ENCODE data around the gene PRRC1. TPM values are rescaled to one million over a fixed set of nuclear protein-coding genes. Genes with fewer than 3 reads are reported as not detected.
"Not testable (repeated sequence)": the region's sequence is repeated elsewhere in the genome, so short reads cannot be mapped to it uniquely, and the experiment has no call there.

The PRRC1 gene
- total and polyA plus RNA-seq, 12 donors = 13.3 to 30.6 (median 22.7) TPM

DNA sequence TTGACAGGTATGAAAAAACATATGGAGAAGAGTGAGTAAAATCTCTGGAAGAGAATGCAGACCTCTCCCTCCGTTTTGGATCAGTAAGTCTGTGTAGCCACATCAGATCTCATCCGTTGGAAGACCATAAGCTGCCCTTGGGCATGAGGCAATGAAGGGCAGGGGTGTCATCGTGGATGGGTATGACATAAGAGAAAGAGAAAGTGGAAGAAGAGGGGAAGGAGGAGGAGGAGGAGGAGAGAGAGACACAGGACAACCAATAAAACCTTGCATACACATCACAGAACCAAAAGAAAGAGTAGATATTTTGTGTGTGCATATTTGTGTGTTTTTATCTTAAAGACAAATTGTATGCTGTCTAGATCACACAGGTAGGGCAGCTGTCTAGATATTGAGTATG, 50.7 kb downstream of the PRRC1 start:
- intact Hi-C loops (cut with DNase I) = loop anchor here in 7 of 10 donors (5.0 to 10.0 kb wide), 6 partner anchors 157 to 634 kb away; partner anchors contain the start of gene SLC12A2 (in 1 of the 7)
- TF ChIP-seq, protein P1, sequence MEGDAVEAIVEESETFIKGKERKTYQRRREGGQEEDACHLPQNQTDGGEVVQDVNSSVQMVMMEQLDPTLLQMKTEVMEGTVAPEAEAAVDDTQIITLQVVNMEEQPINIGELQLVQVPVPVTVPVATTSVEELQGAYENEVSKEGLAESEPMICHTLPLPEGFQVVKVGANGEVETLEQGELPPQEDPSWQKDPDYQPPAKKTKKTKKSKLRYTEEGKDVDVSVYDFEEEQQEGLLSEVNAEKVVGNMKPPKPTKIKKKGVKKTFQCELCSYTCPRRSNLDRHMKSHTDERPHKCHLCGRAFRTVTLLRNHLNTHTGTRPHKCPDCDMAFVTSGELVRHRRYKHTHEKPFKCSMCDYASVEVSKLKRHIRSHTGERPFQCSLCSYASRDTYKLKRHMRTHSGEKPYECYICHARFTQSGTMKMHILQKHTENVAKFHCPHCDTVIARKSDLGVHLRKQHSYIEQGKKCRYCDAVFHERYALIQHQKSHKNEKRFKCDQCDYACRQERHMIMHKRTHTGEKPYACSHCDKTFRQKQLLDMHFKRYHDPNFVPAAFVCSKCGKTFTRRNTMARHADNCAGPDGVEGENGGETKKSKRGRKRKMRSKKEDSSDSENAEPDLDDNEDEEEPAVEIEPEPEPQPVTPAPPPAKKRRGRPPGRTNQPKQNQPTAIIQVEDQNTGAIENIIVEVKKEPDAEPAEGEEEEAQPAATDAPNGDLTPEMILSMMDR (IDR thresholded peaks at IDR 0.05) = no peak
- Histone ChIP-seq H3K27me3 (peaks cover 0 to 11% (median 0%) of the 10 kb centered on the region in 7 donors), H3K4me1 (peaks cover 0 to 5% (median 0%) of the 10 kb centered on the region in 9 donors), H3K36me3 (no peaks in the 10 kb centered on the region), H3K4me3 (no peak overlapping the region), H3K9me3 (no peaks in the 10 kb centered on the region), H3K27ac (no peak overlapping the region)
- no peak for DNase-seq
- no peak for ATAC-seq
- WGBS, 2 donors = 63 to 71% methylated on average over 3 of the region's 3 CpGs

DNA sequence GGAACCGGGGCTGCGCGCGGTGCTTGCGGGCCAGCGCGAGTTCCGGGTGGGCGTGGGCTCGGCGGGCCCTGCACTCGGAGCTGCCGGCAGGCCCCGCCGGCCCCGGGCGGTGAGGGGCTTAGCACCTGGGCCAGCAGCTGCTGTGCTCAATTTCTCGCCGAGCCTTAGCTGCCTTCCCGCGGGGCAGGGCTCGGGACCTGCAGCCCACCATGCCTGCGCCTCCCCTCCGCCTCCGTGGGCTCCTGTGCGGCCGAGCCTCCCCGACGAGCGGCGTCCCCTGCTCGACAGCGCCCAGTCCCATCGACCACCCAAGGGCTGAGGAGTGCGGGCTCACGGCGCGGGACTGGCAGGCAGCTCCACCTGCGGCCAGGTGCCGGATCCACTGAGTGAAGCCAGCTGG, 52.0 kb downstream of the PRRC1 start:
- not testable (repeated sequence) for ATAC-seq, DNase-seq, H3K27ac ChIP-seq, H3K36me3 ChIP-seq, H3K4me1 ChIP-seq
- WGBS, 2 donors = 50 to 71% methylated on average over 35 to 40 of the region's 40 CpGs
- H3K4me3 ChIP-seq = peak overlapping the region in 2 of 10 donors; percentile 7 to 11
- peaks cover 0 to 11% (median 0%) of the 10 kb centered on the region in 7 donors for H3K27me3 ChIP-seq
- peaks cover 0 to 10% (median 4%) of the 10 kb centered on the region in 11 donors for H3K9me3 ChIP-seq
- intact Hi-C loops (cut with DNase I) = loop anchor here in 7 of 10 donors (5.0 to 10.0 kb wide), 6 partner anchors 155 to 633 kb away; partner anchors contain the start of gene SLC12A2 (in 1 of the 7)

DNA sequence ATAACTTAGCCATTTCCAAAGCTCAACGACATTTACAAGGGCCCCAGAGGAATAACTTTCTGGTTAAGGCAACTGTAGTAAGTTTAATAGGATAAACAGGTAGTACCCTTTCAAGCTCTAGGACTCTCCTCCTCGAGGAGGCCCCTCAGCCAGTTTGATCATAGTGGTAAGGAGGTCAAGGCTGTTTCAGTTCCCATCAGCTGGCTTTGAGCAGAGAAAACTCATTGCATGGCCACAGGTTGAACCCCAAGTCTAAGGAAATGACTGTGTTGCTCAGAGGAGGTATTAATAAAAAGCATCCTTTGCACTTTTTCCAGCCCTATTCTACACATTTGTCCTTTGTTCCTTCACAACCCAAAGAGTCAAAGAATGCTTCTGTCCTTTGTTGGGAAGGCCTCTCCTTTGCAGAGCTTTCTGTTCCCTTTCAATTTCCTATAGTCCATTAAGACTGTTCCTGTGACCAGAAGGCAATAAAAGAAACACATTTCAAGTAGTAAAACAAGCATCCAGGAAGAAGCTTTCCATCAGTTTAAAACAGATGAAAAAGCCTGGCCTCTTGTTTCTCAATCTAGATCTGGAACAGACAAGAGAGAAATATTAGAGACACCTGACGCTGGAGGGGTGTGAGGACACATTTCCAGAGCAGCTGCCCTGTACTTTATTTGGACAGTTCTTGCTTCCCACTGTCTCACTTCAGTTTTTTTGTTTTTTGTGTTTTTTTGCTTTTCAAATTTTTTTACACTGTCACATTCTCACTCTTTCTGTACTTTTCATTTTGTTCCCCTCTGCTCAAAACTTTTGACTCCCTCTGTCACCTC, 54.1 kb downstream of the PRRC1 start:
- WGBS, 2 donors = 73 to 77% methylated on average over 3 of the region's 3 CpGs
- Histone ChIP-seq H3K9me3 (peaks cover 0 to 27% (median 9%) of the 10 kb centered on the region in 11 donors), H3K4me1 (no peaks in the 10 kb centered on the region), H3K36me3 (no peaks in the 10 kb centered on the region), H3K4me3 (no peak overlapping the region), H3K27ac (no peak overlapping the region), H3K27me3 (peaks cover 0 to 11% (median 0%) of the 10 kb centered on the region in 7 donors)
- DNase-seq (no peak), ATAC-seq (no peak)
- TF ChIP-seq, protein P1 (IDR thresholded peaks at IDR 0.05) = no peak
- intact Hi-C loops (cut with DNase I) = loop anchor here in 1 of 10 donors (10.0 kb wide), 1 partner anchor 133 kb away; the partner anchor contains the start of gene CCDC192

DNA sequence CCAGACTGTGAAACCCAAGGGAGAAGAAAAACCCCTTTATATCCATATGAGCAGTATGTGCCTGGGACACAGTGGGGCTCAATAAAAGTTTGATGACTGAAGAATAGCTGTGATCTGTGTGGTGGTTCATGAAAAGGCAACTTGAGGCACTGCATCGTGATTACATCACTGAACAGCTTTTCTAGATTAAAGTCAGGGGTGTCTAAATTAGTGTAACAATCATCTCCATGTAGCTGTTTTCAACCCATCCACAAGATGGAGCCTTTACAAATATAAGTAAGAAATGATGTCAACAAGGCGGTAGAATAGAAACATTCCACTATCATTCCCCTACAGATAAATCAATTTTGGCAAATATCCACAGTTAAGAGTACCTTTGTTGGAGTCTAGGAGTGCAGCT, 55.5 kb downstream of the PRRC1 start:
- intact Hi-C loops (cut with DNase I) = loop anchor here in 1 of 10 donors (10.0 kb wide), 1 partner anchor 132 kb away; the partner anchor contains the start of gene CCDC192

More for the DNA sequence above, 55.5 kb downstream of the PRRC1 start:
- DNase-seq (no peak), ATAC-seq (no peak)
- TF ChIP-seq, protein P1 (IDR thresholded peaks at IDR 0.05) = peak in 6 of 9 donors; percentile 5 to 27 (median 24)
- 76 to 92% methylated on average over 2 of the region's 2 CpGs for WGBS, 2 donors
- H3K27ac ChIP-seq = no peak overlapping the region
- H3K4me3 ChIP-seq = no peak overlapping the region
- peaks cover 0 to 30% (median 9%) of the 10 kb centered on the region in 11 donors for H3K9me3 ChIP-seq
- H3K4me1 ChIP-seq = no peaks in the 10 kb centered on the region
- peaks cover 0 to 11% (median 0%) of the 10 kb centered on the region in 7 donors for H3K27me3 ChIP-seq
- no peaks in the 10 kb centered on the region for H3K36me3 ChIP-seq

Measured in heart right ventricle (tissue), 16 donors.